Measurements from ENCODE around the gene PXT1.

- TF ChIP-seq CTCF (conservative IDR thresholded peaks at IDR 0.05; ENCODE audit: low read length) = no peak
- no peak for TF ChIP-seq EZH2phosphoT487 (IDR thresholded peaks at IDR 0.05; ENCODE audit: borderline replicate concordance, low read depth, low read length)
Measured at GRCh38 chr6:36368421-36368820, 74.2 kb downstream of the PXT1 start.

Measured in OCI-LY7 (cell line).